ENCODE measurements around the gene CTPS1.

DNA sequence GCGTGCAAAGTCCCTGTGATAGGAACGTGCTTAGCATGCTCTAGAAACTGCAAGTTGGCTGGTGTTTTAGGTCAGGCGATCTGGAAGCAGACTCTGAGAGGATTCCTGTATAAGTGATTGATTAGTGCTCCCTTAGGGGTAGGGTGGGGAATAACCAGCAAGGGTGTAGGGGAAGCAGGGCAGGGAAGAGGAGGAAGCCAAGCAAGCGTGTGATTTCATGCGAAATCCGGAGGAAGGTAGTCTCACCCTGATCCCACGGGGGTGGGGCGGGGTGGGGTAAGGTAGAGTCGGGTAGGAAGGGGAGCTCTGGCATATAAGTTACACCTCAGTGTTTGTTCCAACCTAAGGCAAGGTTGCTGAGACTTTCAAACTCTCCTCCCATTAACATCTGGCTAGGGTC lies 24.9 kb upstream of the CTPS1 start:
- TF ChIP-seq POLR2A (IDR thresholded peaks at IDR 0.05) (no peak), CTCF (IDR thresholded peaks at IDR 0.05) (no peak)

All from Peyer's patch (tissue), 4 donors.